HepG2 (cell line): ENCODE data around the gene ATAD3C. TPM values are rescaled to one million over a fixed set of nuclear protein-coding genes. Genes with fewer than 3 reads are reported as not detected.

ENCODE experiments used
- ATAC-seq: fragments of 200-7000 bp; cut with Tn5 transposase; 3 replicates; pipeline ENCODE4 v1.9.1; 2020; ENCODE audit warnings: mild to moderate bottlenecking, moderate library complexity
- Bru-seq: library from RNA; stranded (reverse); fragments of 400-500 nt; gene quantifications from one replicate; lab custom pipeline; 2021; lab: Mats Ljungman, UMichigan
- BruChase-seq, 2 experiments: library from RNA; stranded (reverse); fragments of 400-500 nt; gene quantifications; one replicate each; lab custom pipeline; 2021; lab: Mats Ljungman, UMichigan
- BruUV-seq: library from RNA; stranded (reverse); fragments of 400-500 nt; replicated peaks from 2 replicates; lab custom pipeline; 2021; lab: Mats Ljungman, UMichigan
- CTCF ChIA-PET: fragments of 300-600 bp; formaldehyde crosslinking; extraction: SDS; loops from one replicate; lab custom pipeline; 2021; ENCODE audit warnings: low total read pairs, inconsistent platforms, low intra/inter-chr PET ratio; lab: Yijun Ruan, JAX
- POLR2A ChIA-PET: fragments of 350-600 bp; sonication (Branson Sonifier 250); formaldehyde crosslinking; loops from one replicate; lab custom pipeline; 2020; ENCODE audit warnings: antibody characterized with exemption, inconsistent platforms; lab: Yijun Ruan, JAX
- DNase-seq: peaks from one replicate; pipeline ENCODE4 v3.0.0-alpha.2; 2015; ENCODE audit warnings: low spot score
- FAIRE-seq: peaks from 3 replicates; lab custom pipeline; 2011; peaks lifted over from hg19 to GRCh38; lab: Jason Lieb, UNC
- H2AFZ ChIP-seq: one replicate; pipeline ENCODE4 v1.6.1; 2011; ENCODE audit warnings: low read length, inconsistent platforms
- H3K27ac ChIP-seq: fragments of 300-600 bp; 3 replicates; pipeline ENCODE4 v1.8.0; 2011; ENCODE audit warnings: mixed run types, mild to moderate bottlenecking, mixed read lengths, low read length, inconsistent platforms; ENCODE audit not compliant: insufficient read depth; ENCODE audit errors: extremely low read length
- H3K27me3 ChIP-seq, 2 experiments: fragments of 200-600 bp in 1 of 2; 2 replicates in 1 of 2; 3 replicates in 1 of 2; pipeline versions ENCODE4 v1.6.0 to v1.8.0; 2011; ENCODE audit warnings: low read length in 2 of 2, mild to moderate bottlenecking in 2 of 2, moderate library complexity in 2 of 2, inconsistent platforms in 1 of 2; ENCODE audit not compliant: insufficient read depth in 2 of 2, control insufficient read depth in 1 of 2
- H3K36me3 ChIP-seq, 2 experiments: fragments of 200-600 bp in 1 of 2; replicated peaks in 1 of 2; 2 replicates in 1 of 2; 3 replicates in 1 of 2; pipeline versions ENCODE4 v1.5.1 to v1.8.0; 2011; ENCODE audit warnings: low read length in 2 of 2, inconsistent platforms in 1 of 2; ENCODE audit not compliant: insufficient read depth in 2 of 2, control insufficient read depth in 1 of 2
- H3K4me1 ChIP-seq: 2 replicates; pipeline ENCODE4 v1.5.1; 2012; ENCODE audit warnings: low read length, inconsistent platforms; ENCODE audit not compliant: insufficient read depth
- H3K4me2 ChIP-seq: 2 replicates; pipeline ENCODE4 v1.6.0; 2011; ENCODE audit warnings: low read depth, low read length, inconsistent platforms
- H3K4me3 ChIP-seq, 3 experiments: fragments of 200-600 bp in 1 of 3; sonication (generic), shearing (Covaris generic) in 1 of 3; replicated peaks in 1 of 3; 2 replicates each; pipeline ENCODE4 v1.5.1; 2011 to 2016; ENCODE audit warnings: low read length in 3 of 3, inconsistent platforms in 2 of 3, low read depth in 2 of 3, mild to moderate bottlenecking in 2 of 3, control low read depth in 1 of 3, mixed read lengths in 1 of 3; ENCODE audit not compliant: insufficient read depth in 1 of 3
- H3K79me2 ChIP-seq: one replicate; pipeline ENCODE4 v1.6.1; 2011; ENCODE audit warnings: low read length, inconsistent platforms; ENCODE audit not compliant: insufficient read depth
- H3K9ac ChIP-seq: 2 replicates; pipeline ENCODE4 v1.6.0; 2011; ENCODE audit warnings: mild to moderate bottlenecking, low read depth, low read length, inconsistent platforms; ENCODE audit not compliant: insufficient read depth
- H3K9me3 ChIP-seq: 2 replicates; pipeline ENCODE4 v1.5.1; 2012; ENCODE audit warnings: mild to moderate bottlenecking, low read length
- H4K20me1 ChIP-seq: 2 replicates; pipeline ENCODE4 v1.6.0; 2011; ENCODE audit warnings: inconsistent platforms, mild to moderate bottlenecking, low read length, moderate library complexity; ENCODE audit not compliant: insufficient read depth
- SOX6 ChIP-seq, 2 experiments: fragments of 450-650 bp in 1 of 2; sonication (generic) in 1 of 2; formaldehyde crosslinking in 1 of 2; IDR thresholded peaks; 2 replicates each; pipeline versions ENCODE4 v1.4.0 to v1.6.1; 2017 to 2020; ENCODE audit warnings: antibody characterized with exemption in 1 of 2, mild to moderate bottlenecking in 1 of 2, missing genetic modification reagents in 1 of 2
- ZBTB34 ChIP-seq: sonication (generic); formaldehyde crosslinking; IDR thresholded peaks from 2 replicates; pipeline ENCODE4 v1.8.0; 2022; ENCODE audit warnings: mild to moderate bottlenecking, missing genetic modification reagents
- WGBS: methylation state at CpG from one replicate; pipeline ENCODE4 v1.1.6; 2017; ENCODE audit warnings: low lambda C conversion rate; 5-methylcytosine and 5-hydroxymethylcytosine counted together
- in situ Hi-C: cut with HindIII; loops from 2 replicates; pipeline ENCODE4 v1.10.0; 2017; ENCODE audit warnings: low pct_unique_long_range_greater_than_20kb; ENCODE audit not compliant: extremely low pct_ligation_motif_present
- intact Hi-C: fragments of 100-400 bp; cut with micrococcal nuclease; formaldehyde crosslinking; loops from one replicate; pipeline ENCODE4 v1.10.0; 2022; ENCODE audit not compliant: unreplicated experiment
- long read RNA-seq, 2 experiments: library from RNA in 1 of 2; library from polyadenylated mRNA in 1 of 2; stranded (forward) in 1 of 2; unstranded in 1 of 2; transcript quantifications; one replicate each; pipeline ENCODE4 v2.0.0, GENCODE V29; 2019 to 2022
- polyA minus RNA-seq, 3 experiments: library from RNA; depleted of rRNA, polyadenylated mRNA; stranded (reverse); fragments of >200 nt; gene quantifications; 2 replicates each; pipeline ENCODE4 v1.2.3, GENCODE V29; 2011; ENCODE audit warnings: low replicate concordance in 1 of 3
- polyA plus RNA-seq, 8 experiments: library from polyadenylated mRNA; depleted of rRNA in 3 of 8; stranded (reverse) in 7 of 8; unstranded in 1 of 8; fragments of >200 nt; fragmentation: Illumina TruSeq in 4 of 8; extraction: Trizol in 4 of 8; gene quantifications; 2 replicates each; pipeline versions ENCODE4 v1.2.1 to v1.2.3, GENCODE V29; 2011 to 2016; ENCODE audit warnings: low read depth in 4 of 8, missing spikeins in 1 of 8, mixed read lengths in 1 of 8; ENCODE audit not compliant: insufficient read depth in 1 of 8
- total RNA-seq, 5 experiments: library from RNA; depleted of rRNA; stranded (reverse); fragments of >200 nt; fragmentation: Illumina TruSeq; extraction: Trizol; gene quantifications; 2 replicates each; pipeline ENCODE4 v1.2.3, GENCODE V29; 2016; ENCODE audit warnings: low read depth in 1 of 5

The ATAD3C gene
- 3.2 and 4.7 TPM in 2 replicates for total RNA-seq (2016; rRNA removed; fragmentation: Illumina TruSeq; extraction: Trizol)
- 2.4 and 4.7 TPM in 2 replicates for total RNA-seq (2016; cell fraction: cytosol; rRNA removed; fragmentation: Illumina TruSeq; extraction: Trizol; ENCODE audit: low read depth)
- 2.7 and 3.3 TPM in 2 replicates for total RNA-seq (2016; cell fraction: insoluble cytoplasmic fraction; rRNA removed; fragmentation: Illumina TruSeq; extraction: Trizol)
- 5.4 and 8.1 TPM in 2 replicates for total RNA-seq (2016; cell fraction: membrane; rRNA removed; fragmentation: Illumina TruSeq; extraction: Trizol)
- 1.2 and 2.1 TPM in 2 replicates for total RNA-seq (2016; cell fraction: nucleus; rRNA removed; fragmentation: Illumina TruSeq; extraction: Trizol)
- polyA plus RNA-seq (2011; rRNA removed) = 2.4 and 3.5 TPM in 2 replicates
- 3.5 and 3.6 TPM in 2 replicates for polyA plus RNA-seq (2011; cell fraction: cytosol; rRNA removed)
- 1.7 and 1.9 TPM in 2 replicates for polyA plus RNA-seq (2011; cell fraction: nucleus; rRNA removed)
- 3.2 and 4.4 TPM in 2 replicates for polyA plus RNA-seq (2012)
- polyA plus RNA-seq (2016; cell fraction: cytosol; fragmentation: Illumina TruSeq; extraction: Trizol; ENCODE audit: low read depth) = 5.2 and 8.6 TPM in 2 replicates
- 4.6 and 4.8 TPM in 2 replicates for polyA plus RNA-seq (2016; cell fraction: insoluble cytoplasmic fraction; fragmentation: Illumina TruSeq; extraction: Trizol; ENCODE audit: low read depth)
- polyA plus RNA-seq (2016; cell fraction: membrane; fragmentation: Illumina TruSeq; extraction: Trizol; ENCODE audit: low read depth) = 8.3 TPM in 2 replicates
- 1.5 and 1.9 TPM in 2 replicates for polyA plus RNA-seq (2016; cell fraction: nucleus; fragmentation: Illumina TruSeq; extraction: Trizol; ENCODE audit: insufficient read depth, low read depth)
- 0.96 TPM in 1 of 2 replicates, not detected in the other for polyA minus RNA-seq (2011; rRNA and poly(A)+ RNA removed; ENCODE audit: low replicate concordance)
- polyA minus RNA-seq (2011; cell fraction: cytosol; rRNA and poly(A)+ RNA removed) = 0.97 and 2.1 TPM in 2 replicates
- polyA minus RNA-seq (2011; cell fraction: nucleus; rRNA and poly(A)+ RNA removed) = 0.39 and 0.75 TPM in 2 replicates
- percentile 20 among the genes with signal in this experiment for Bru-seq, nascent RNA
- percentile 38 among the genes with signal in this experiment for BruChase-seq, experiment 1, labeled RNA remaining after a 6-hour chase
- percentile 30 among the genes with signal in this experiment for BruChase-seq, experiment 2, labeled RNA remaining after a 2-hour chase
- long read RNA-seq, experiment 1, partial matches to known transcripts = 0 of 4 reads
- long read RNA-seq, experiment 1, other reads (novel, unspliced or antisense) = 0 of 4 reads
- long read RNA-seq, experiment 2, transcript ATAD3C-203 (2 exons, 506 nt) = major isoform, 6 of 10 reads
- long read RNA-seq, experiment 2, partial matches to known transcripts = 0 of 10 reads
- long read RNA-seq, experiment 2, other reads (novel, unspliced or antisense) = 4 of 10 reads

- ChIA-PET POLR2A (interaction anchor here (1.0 kb wide), 1 partner anchor 42 kb away, joined by 3 read pairs; the partner anchor contains the start of gene MRPL20), CTCF (no interaction called here)
- H2AFZ ChIP-seq = peak within 1 kb of the TSS; percentile 52
- TF ChIP-seq SOX6 (IDR thresholded peaks at IDR 0.05) (0 out of 2 replicates have a peak, but pooled peaks have one; percentile 13), SOX6 (CRISPR knock-in tag; IDR thresholded peaks at IDR 0.05) (no peak), ZBTB34 (CRISPR knock-in tag) (no peak)
- H3K9me3 ChIP-seq = no peaks in the 10 kb centered on the region
- no peak within 1 kb of the TSS for H3K27ac ChIP-seq
- WGBS = 61% methylated on average over 6 of the region's 6 CpGs
- no peak for FAIRE-seq
- H3K27me3 ChIP-seq = peaks cover 6 to 15% of the 10 kb centered on the region in 2 experiments
- no peaks in the 10 kb centered on the region for H3K79me2 ChIP-seq
- peaks cover 18% of the 10 kb centered on the region for H3K4me1 ChIP-seq
- peak within 1 kb of the TSS in 1 of 3 experiments; percentile 25; a peak in 2 of 6 replicates for H3K4me3 ChIP-seq
- H3K36me3 ChIP-seq = no peaks in the 10 kb centered on the region
- in situ Hi-C loops (no loop called here), intact Hi-C loops (no loop called here)
- ATAC-seq = no peak
- BruUV-seq = no TSS peak
- no peak for DNase-seq
- peak within 1 kb of the TSS; percentile 71 for H3K4me2 ChIP-seq
- H4K20me1 ChIP-seq = no peaks in the 10 kb centered on the region
- H3K9ac ChIP-seq = no peak within 1 kb of the TSS
Measured at GRCh38 chr1:1449099-1449739, at the start of gene ATAD3C. TSS of gene ATAD3C (plus strand) at chr1:1449689. CDS start at chr1:1450684, 995 bp downstream.
